G401.6 (cell line): ENCODE results near the gene SOX9.

ENCODE experiments used
- FAIRE-seq: peaks from 2 replicates; lab custom pipeline; 2012; peaks lifted over from hg19 to GRCh38; lab: Jason Lieb, UNC

Gene SOX9

DNA sequence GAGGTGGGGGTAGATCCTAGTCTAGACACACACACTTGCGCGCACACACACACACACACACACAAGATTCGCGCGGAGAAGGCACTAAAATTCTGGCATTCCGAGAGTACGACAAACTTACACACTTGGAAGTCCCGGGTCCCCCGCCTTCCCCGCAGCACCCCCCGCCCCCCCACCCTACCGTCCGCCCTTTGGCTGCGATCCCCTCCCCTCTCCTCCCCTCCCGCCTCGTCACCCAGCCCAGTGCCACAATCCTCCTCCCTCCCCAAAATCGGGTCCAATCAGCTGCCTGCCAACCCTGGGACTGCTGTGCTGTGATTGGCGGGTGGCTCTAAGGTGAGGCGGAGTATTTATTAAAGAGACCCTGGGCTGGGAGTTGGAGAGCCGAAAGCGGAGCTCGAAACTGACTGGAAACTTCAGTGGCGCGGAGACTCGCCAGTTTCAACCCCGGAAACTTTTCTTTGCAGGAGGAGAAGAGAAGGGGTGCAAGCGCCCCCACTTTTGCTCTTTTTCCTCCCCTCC, at the start of gene SOX9:
Gene SOX9 (plus strand): TSS at position 379 of the 522 bp plus-strand sequence. CDS start 372 bp downstream, outside the sequence.
- FAIRE-seq = no peak

DNA sequence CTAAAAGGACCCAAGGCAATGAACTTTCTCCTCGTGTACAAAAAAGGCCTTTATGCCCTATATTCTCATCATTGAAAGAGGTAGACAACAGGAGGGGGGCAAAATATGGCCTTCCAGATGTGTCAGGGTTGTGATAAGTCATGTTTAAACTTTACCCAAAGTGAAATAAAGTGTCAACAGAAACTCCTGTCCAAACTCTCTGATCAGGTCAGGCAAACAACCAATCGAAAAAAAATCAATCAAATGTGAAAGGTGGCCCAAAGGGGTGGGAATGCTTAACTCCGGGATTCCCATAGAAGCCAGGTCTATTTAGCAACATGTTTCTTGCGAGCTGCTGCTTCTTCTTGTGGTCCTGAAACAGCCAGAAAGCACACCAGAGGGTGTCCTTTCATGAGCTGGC, 49.5 kb upstream of the SOX9 start:
- FAIRE-seq = no peak

GRCh38 chr17:72075995-72076677, 44.7 kb upstream of the SOX9 start:
- FAIRE-seq = no peak

DNA sequence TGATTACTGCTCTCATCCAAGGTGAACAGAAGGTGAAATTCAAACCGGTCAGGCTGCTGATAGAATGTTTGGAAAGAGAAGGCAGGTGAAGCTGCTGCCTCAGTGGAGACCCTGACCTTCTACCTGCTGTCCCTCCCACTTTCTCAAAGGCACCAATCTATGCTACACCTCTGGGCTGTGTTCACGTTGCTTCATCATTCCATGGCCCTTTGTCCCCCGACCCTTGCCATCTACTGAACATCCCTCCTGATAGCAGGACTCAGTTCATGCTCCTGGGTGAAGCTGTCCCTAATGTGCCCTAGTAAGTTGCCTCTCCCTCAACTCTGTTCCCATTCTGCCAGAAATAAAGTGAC, 44.2 kb upstream of the SOX9 start:
- no peak for FAIRE-seq

DNA sequence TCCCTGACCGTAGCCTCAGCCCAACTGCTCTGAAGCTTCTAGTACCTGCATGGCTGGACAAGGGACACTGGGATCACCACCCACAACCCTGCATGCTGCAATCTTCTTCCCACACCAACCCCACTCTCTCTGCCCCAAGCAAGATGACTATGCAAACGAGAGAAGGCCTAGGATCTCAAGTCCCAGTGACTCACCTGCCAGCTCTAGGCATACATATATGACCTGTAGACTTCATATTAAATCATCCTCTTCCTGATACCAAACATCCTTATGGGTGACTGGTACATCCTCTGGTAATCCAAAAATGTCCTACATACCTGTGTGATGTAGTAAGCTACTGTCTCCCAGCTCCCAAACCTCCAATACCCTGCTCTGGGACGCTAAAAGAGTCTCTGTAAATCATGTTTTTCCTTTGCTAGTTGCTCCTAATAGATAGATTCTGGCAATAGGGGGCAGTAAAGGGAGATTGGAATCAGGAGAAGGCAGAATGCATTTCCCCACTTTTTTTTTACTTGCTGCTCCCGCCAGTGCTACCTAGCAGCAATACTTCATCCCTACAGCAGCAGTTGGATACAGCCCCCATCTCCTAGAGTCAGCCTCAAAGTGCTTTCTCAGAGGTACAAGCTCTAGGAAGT, 43.4 kb upstream of the SOX9 start:
- no peak for FAIRE-seq

GRCh38 chr17:72079700-72080099, 41.1 kb upstream of the SOX9 start:
- FAIRE-seq = no peak

DNA sequence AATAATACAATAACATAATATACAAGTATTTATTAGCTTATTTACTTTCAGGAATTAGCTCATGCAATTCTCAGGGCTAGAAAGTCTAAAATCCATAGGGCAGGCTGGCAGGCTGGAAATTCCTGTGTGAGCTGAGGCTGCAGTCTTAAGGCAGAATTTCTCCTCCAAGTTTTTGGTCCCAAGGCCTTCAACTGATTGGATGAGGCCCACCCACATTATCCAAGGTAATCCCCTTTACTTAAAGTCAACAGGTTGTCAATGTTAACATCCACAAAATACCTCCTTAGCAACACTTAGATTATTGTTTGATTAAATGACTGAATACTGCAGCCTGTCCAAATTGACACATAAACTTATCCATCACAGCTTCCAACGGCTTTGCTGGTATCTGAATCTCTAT, 32.9 kb upstream of the SOX9 start:
- FAIRE-seq = no peak

- FAIRE-seq = no peak
These were observed 31.3 kb upstream of the SOX9 start for GRCh38 chr17:72089453-72089987.

- FAIRE-seq = no peak
These were observed 30.7 kb upstream of the SOX9 start for GRCh38 chr17:72090108-72090507.

DNA sequence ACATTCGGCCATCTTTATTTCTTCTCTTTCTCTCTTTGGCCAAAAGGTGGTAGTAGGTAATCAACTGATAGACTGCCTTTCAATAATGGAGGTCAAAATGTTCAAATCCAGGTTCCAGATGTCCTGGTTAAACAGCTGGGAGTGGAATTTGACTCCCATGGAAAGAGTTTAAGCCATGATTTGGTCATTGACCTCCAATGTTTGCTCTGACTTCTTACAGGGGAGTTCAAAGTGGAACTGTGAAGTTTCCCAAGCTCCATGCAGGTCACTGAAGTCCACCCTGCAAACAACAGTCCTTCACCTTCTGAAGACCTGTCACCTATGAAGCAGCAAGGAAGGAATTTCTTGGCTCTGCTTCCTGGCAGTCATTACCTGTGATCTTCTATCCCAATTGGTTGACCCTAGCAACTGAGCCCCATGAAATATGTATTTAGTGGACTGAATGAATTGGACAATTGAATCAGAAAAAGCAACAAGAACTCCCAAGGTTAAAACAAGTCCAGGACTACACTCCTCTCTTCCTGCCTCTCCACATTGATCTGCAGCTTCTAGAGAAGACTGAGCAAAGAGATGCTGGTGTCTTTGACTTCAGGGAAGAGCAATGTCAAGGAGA, 28.0 kb upstream of the SOX9 start:
- no peak for FAIRE-seq

DNA sequence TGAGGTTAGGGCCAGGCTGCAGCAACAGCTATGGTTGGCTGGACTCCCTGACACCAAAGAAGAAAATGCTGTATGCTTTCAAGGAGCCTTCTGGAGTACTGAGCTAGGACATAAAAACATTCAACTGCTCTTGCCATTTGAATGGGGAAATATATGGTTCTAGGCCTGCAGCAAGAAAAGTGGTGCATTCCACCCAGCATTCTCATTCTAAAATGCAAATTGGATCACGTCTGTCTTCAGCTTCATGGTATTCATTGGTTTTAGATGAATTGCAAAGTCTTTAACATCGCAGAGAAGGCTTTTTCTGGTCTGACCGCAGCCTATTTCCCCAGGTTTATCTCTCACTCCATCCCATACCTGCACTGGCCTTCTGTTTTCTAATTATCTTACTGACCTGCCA, 27.1 kb upstream of the SOX9 start:
- no peak for FAIRE-seq

- FAIRE-seq = no peak
These were observed 25.5 kb upstream of the SOX9 start for GRCh38 chr17:72095316-72095715.

DNA sequence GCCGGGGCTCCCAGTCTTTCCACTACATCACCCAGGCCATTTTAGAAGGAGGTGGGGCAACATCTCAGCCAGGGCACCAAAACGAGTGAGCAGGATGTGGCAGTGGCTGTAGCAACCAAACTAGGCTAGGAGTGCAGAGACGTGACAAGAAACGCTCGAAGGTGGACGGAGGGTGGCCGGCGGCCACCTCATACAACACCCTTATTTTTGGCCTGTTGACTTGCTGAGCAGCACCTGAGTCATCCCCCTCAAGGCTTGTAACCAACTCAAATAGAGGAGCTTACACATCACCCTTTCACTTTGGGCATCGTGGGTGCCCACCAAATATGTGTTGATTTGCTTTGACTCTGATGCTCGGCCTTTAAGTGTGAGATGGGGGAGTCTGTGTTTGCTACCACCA, 23.7 kb upstream of the SOX9 start:
- no peak for FAIRE-seq

DNA sequence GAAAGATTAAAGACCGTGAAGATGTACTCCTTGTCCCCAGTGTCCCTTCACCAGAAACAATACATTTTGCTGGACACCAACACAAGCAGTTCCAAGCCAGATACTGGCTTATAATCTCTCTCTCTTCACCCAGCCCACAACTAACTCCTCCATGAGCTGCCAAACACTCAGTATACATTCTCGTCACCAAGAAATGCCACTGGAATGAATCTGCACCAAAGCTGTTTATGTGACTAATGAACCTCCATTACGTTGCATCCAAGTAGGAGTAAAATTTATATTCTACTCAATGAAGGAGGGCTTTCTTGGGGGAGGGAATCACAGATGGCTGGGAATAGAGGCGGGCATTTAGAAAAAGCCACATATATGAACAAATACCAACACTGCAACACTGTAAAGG, 20.9 kb upstream of the SOX9 start:
- FAIRE-seq = no peak

- no peak for FAIRE-seq
These were observed 20.4 kb upstream of the SOX9 start for GRCh38 chr17:72100470-72100869.

DNA sequence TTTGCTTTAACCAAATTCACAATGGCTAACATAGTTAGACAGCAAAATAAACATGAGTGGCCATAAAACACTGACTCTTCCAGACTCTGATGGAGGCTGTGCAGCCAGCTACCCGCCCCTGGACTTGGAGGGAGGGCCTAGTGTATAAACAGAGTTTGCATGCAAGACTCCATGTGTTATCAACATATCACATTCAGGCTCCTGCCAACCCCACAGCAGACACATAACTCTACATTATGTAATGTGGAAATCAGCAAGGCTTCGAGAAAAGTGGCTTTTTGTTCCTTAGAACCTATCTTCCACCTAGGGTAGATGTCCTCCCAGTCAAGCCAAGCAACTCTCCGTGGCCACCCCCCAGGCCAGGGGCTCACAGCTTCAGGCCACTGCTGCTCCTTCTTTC, 19.3 kb upstream of the SOX9 start:
- FAIRE-seq = no peak

DNA sequence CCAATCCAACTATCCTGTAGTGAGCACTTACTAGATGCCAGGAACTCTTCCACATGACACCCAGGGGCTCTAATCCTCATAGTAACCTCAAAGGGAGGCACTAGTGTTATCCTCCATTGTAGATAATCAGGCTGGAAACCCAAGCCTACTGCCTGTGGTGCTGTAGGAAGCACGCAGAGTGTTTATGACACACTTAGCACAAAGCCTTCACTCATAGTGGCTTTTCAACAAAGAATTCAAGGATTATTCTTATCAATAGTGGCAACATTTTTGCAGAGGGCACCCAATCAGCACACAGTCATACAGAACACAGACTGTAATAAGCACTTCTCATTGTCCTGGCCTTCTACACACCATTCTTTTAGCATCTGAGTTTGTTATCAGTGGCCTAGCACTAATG, 18.5 kb upstream of the SOX9 start:
- FAIRE-seq = no peak

DNA sequence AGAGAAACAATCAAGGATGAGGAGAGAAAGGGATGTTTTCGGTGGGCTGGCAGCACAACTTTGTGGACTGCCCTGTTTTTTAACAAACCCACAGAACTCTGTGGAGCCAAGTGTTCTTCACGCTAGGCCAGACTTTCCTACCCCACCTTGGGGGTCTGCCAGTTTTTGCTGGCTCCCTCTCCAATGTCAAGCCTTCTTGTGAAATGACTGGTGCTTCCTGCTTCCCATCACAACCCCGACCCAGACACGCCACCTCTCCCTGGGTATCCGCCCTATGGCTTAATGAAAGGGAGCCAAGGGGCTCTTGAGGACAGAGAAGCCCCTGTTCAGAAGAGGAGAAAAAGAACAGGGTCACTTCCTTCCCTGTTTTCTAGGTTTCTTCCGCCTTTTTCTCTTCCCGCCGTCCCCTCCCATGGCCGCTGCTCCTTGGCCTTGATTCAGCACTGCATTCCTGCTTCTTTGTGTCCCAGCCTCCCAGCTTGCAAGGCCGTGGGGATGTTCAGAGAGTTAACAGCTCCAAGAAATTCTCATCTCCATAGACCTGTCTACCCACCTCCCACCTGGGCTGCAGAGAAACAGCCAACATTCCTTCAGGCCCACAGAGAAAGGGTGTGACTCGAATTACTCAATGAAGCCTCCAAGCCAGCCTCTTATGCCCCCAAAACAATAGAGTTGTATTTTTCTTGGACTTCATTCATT, 16.5 kb upstream of the SOX9 start:
- FAIRE-seq = no peak

DNA sequence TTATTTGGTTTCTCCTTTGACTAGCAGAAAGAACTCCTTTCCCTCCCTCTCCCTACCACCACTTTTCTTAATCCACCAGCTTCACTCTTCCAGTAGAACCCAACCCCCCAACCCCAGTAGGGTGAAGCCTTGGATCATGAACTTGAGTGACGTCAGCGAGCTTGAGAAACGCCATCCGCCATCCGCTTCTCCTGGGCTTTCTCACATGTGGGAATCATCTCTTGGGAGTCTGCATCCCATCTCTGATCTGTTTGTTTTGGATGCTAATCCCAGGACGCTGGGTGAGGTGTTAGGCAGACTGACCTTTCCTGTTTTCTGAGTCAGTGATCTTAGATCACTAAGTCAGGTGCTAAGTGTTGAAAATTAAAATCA, 16.0 kb upstream of the SOX9 start:
- FAIRE-seq = no peak

- no peak for FAIRE-seq
These were observed 13.7 kb upstream of the SOX9 start for GRCh38 chr17:72107100-72107499.

DNA sequence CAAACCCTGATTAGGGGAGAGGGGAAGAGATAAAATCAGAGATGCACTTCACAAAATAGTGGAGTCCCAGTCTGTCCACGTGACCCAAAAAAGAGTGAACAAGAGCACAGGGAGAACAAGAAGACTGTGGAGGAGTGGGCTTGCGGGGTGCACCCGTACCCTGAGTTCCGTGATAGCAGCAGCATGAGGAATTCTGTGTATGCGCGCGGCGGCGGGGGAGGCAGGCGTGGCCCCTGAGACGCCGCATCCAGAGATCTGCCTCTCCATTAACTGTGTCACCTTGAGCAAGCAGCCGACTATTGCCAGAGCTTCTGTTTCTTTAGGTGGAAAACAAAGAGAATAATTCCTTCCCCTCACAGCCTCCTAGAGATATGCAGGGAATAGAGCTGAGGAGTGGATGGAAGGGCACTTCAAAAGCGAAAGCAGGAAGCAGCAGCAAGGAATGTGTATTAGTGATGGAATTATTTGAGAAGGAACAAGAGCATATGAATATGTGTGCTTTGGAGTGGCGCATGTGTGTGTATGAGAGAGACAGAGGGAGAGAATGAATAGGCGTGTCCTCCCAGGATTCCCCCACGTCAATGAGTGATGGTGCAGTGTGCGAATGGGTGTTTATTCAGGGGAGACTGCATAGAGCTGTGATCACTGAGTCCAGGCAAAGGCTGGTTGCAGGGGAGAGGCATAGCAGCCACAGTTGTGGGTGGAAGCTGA, 10.4 kb upstream of the SOX9 start:
- FAIRE-seq = no peak

DNA sequence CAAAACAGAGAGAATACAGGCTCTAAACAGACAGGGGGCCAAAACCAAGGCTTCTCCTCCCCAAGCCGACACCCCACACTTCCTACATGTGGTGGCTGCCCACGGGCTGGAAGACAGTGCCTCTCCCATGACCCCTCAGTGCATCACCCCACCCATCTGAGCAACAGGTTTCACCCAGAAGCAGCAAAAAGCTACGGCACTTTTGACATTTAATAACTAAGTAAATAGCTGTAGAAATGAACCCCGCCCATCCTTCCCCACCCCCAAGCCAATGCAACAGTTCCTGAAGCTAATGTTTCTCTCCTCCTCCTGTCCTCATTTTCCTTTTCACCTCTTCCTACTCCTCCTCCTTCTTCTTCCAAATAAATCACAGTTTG, 9.9 kb upstream of the SOX9 start:
- FAIRE-seq = no peak
